ENCODE measurements around the gene AP3B2.

- TF ChIP-seq CTCF (IDR thresholded peaks at IDR 0.05): no peak
- TF ChIP-seq POLR2AphosphoS5 (IDR thresholded peaks at IDR 0.05): no peak
- no peak for TF ChIP-seq POLR2A (IDR thresholded peaks at IDR 0.05)
Observed at GRCh38 chr15:82730022-82730530, 20.4 kb upstream of the AP3B2 start.
